A549 (cell line): ENCODE data around the gene ATXN7. TPM values are rescaled to one million over a fixed set of nuclear protein-coding genes. Genes with fewer than 3 reads are reported as not detected.

ENCODE experiments used
- ATAC-seq, 2 experiments: fragments of 200-7000 bp in 1 of 2; fragments of >200 bp in 1 of 2; cut with Nextera tagmentation in 1 of 2; cut with Tn5 transposase in 1 of 2; 3 replicates each; pipeline versions ENCODE4 v1.8.0 to v1.9.1; 2018 to 2020; ENCODE audit warnings: mild to moderate bottlenecking in 1 of 2, moderate library complexity in 1 of 2
- CTCF ChIA-PET: fragments of 300-600 bp; sonication (Branson Sonifier 250); formaldehyde crosslinking; extraction: SDS; loops from one replicate; lab custom pipeline; 2021; ENCODE audit warnings: antibody characterized with exemption, inconsistent platforms; lab: Yijun Ruan, JAX
- POLR2A ChIA-PET: fragments of 350-600 bp; formaldehyde crosslinking; extraction: SDS; loops from one replicate; lab custom pipeline; 2021; ENCODE audit warnings: antibody characterized with exemption, inconsistent platforms; lab: Yijun Ruan, JAX
- DNase-seq, 2 experiments: peaks; one replicate each; pipeline versions ENCODE4 v3.0.0 to v3.0.0-alpha.2; 2011 to 2016; ENCODE audit warnings: low read depth in 1 of 2, low spot score in 1 of 2
- FAIRE-seq: peaks from 2 replicates; lab custom pipeline; 2011; peaks lifted over from hg19 to GRCh38; lab: Jason Lieb, UNC
- H3K27ac ChIP-seq, 2 experiments: fragments of >200 bp; sonication (Bioruptor Twin); formaldehyde crosslinking; 3 replicates each; pipeline ENCODE4 v1.5.1; 2016 to 2017
- H3K4me1 ChIP-seq: fragments of >200 bp; sonication (Bioruptor Twin); formaldehyde crosslinking; 3 replicates; pipeline ENCODE4 v1.6.1; 2016
- H3K4me2 ChIP-seq: fragments of >200 bp; sonication (Bioruptor Twin); formaldehyde crosslinking; 3 replicates; pipeline ENCODE4 v1.6.1; 2016
- H3K4me3 ChIP-seq: fragments of >200 bp; sonication (Bioruptor Twin); formaldehyde crosslinking; 3 replicates; pipeline ENCODE4 v1.5.1; 2016
- H3K9me3 ChIP-seq: fragments of >200 bp; sonication (Bioruptor Twin); formaldehyde crosslinking; 3 replicates; pipeline ENCODE4 v1.6.1; 2016
- ATOH8 ChIP-seq: fragments of 250-450 bp; sonication (Bioruptor Pico); IDR thresholded peaks from 2 replicates; pipeline ENCODE4 v1.5.0; 2020; ENCODE audit warnings: low read depth, mild to moderate bottlenecking, moderate library complexity
- CBX2 ChIP-seq: fragments of 200-600 bp; sonication (generic); IDR thresholded peaks from 2 replicates; pipeline ENCODE4 v1.6.1; 2016; ENCODE audit warnings: low read depth, mild to moderate bottlenecking, borderline replicate concordance
- CHD4 ChIP-seq: fragments of 200-600 bp; sonication (generic); IDR thresholded peaks from 2 replicates; pipeline ENCODE4 v1.6.1; 2016; ENCODE audit warnings: antibody characterized with exemption, mild to moderate bottlenecking, borderline replicate concordance
- EHF ChIP-seq: fragments of 250-450 bp; sonication (Bioruptor Pico); IDR thresholded peaks from 2 replicates; pipeline ENCODE4 v1.5.0; 2020; ENCODE audit warnings: mild to moderate bottlenecking
- EHMT2 ChIP-seq: fragments of 200-600 bp; sonication (generic); IDR thresholded peaks from 2 replicates; pipeline ENCODE4 v1.6.1; 2016; ENCODE audit warnings: antibody characterized with exemption, low read depth, mild to moderate bottlenecking, moderate library complexity
- ESRRA ChIP-seq: fragments of 150-350 bp; IDR thresholded peaks from 2 replicates; pipeline ENCODE4 v1.6.1; 2014; ENCODE audit warnings: mild to moderate bottlenecking, low read length, borderline replicate concordance
- FOSB ChIP-seq: fragments of 250-450 bp; sonication (Bioruptor Pico); IDR thresholded peaks from 2 replicates; pipeline ENCODE4 v1.5.0; 2020; ENCODE audit warnings: mild to moderate bottlenecking, moderate library complexity
- HES2 ChIP-seq: fragments of >200 bp; sonication (Bioruptor Twin); formaldehyde crosslinking; IDR thresholded peaks from 2 replicates; pipeline ENCODE4 v1.6.1; 2016
- HEYL ChIP-seq: fragments of 250-450 bp; sonication (Bioruptor Pico); IDR thresholded peaks from 2 replicates; pipeline ENCODE4 v1.8.0; 2021; ENCODE audit warnings: mild to moderate bottlenecking, moderate library complexity
- HMGXB4 ChIP-seq: fragments of 250-450 bp; sonication (Bioruptor Pico); IDR thresholded peaks from 2 replicates; pipeline ENCODE4 v1.5.0; 2021; ENCODE audit warnings: mild to moderate bottlenecking, moderate library complexity, borderline replicate concordance
- HOXB5 ChIP-seq: fragments of 250-450 bp; sonication (Bioruptor Pico); IDR thresholded peaks from 2 replicates; pipeline ENCODE4 v1.5.0; 2020; ENCODE audit warnings: mild to moderate bottlenecking, moderate library complexity
- JUN ChIP-seq, 2 experiments: fragments of >200 bp; sonication (Bioruptor Twin); formaldehyde crosslinking; IDR thresholded peaks; 2 replicates in 1 of 2; 3 replicates in 1 of 2; pipeline ENCODE4 v1.6.1; 2016 to 2017
- JUNB ChIP-seq: fragments of >200 bp; sonication (Bioruptor Twin); formaldehyde crosslinking; IDR thresholded peaks from 2 replicates; pipeline ENCODE4 v1.6.1; 2016
- KDM1A ChIP-seq: fragments of 200-600 bp; sonication (generic); IDR thresholded peaks from 2 replicates; pipeline ENCODE4 v1.6.1; 2016; ENCODE audit warnings: low read depth, mild to moderate bottlenecking
- KDM5A ChIP-seq: fragments of 200-600 bp; sonication (generic); IDR thresholded peaks from 2 replicates; pipeline ENCODE4 v1.6.1; 2016; ENCODE audit warnings: antibody characterized with exemption, mild to moderate bottlenecking
- MAFK ChIP-seq: fragments of 450-650 bp; IDR thresholded peaks from 2 replicates; pipeline ENCODE4 v1.6.1; 2014; ENCODE audit not compliant: partially characterized antibody
- MAX ChIP-seq: IDR thresholded peaks from 2 replicates; pipeline ENCODE4 v1.6.1; 2012
- MAZ ChIP-seq: fragments of 150-350 bp; IDR thresholded peaks from 2 replicates; pipeline ENCODE4 v1.6.1; 2014; ENCODE audit warnings: antibody characterized with exemption, low read depth, low read length, borderline replicate concordance
- PBX3 ChIP-seq: IDR thresholded peaks from 2 replicates; pipeline ENCODE4 v1.6.1; 2012
- POLR2A ChIP-seq: IDR thresholded peaks from 2 replicates; pipeline ENCODE4 v1.6.1; 2012; ENCODE audit warnings: mild to moderate bottlenecking, low read length
- SREBF2 ChIP-seq: fragments of 450-650 bp; IDR thresholded peaks from 2 replicates; pipeline ENCODE4 v1.6.1; 2014; ENCODE audit warnings: mild to moderate bottlenecking, moderate library complexity
- TFCP2L1 ChIP-seq: fragments of 250-450 bp; sonication (Bioruptor Pico); IDR thresholded peaks from 2 replicates; pipeline ENCODE4 v1.5.0; 2021; ENCODE audit warnings: mild to moderate bottlenecking
- USF2 ChIP-seq: fragments of 450-650 bp; IDR thresholded peaks from 2 replicates; pipeline ENCODE4 v1.6.1; 2014; ENCODE audit warnings: antibody characterized with exemption
- ZFP36 ChIP-seq: fragments of 450-650 bp; IDR thresholded peaks from 2 replicates; pipeline ENCODE4 v1.6.1; 2014; ENCODE audit warnings: borderline replicate concordance; ENCODE audit not compliant: partially characterized antibody
- ZSCAN20 ChIP-seq: fragments of 250-450 bp; sonication (Bioruptor Pico); IDR thresholded peaks from 2 replicates; pipeline ENCODE4 v1.8.0; 2022; ENCODE audit warnings: mild to moderate bottlenecking, moderate library complexity
- WGBS: methylation state at CpG from one replicate; pipeline ENCODE4 v1.1.6; 2017; ENCODE audit errors: missing lambda C conversion rate; 5-methylcytosine and 5-hydroxymethylcytosine counted together
- polyA plus RNA-seq, 4 experiments: library from polyadenylated mRNA; depleted of rRNA in 3 of 4; stranded (reverse); fragments of >200 nt; fragmentation: RNase III in 1 of 4; extraction: RNeasy Plus Mini Kit Qiagen cat#74134 plus additional on column Dnase treatment in 1 of 4; gene quantifications; 2 replicates in 3 of 4; 3 replicates in 1 of 4; pipeline ENCODE4 v1.2.3, GENCODE V29; 2011 to 2017

Gene ATXN7
- polyA plus RNA-seq, 2 of the 4 experiments (the other 2 are of a cell fraction), result 5.4 to 7.3 TPM

- no peak for TF ChIP-seq USF2
- no peak for TF ChIP-seq TFCP2L1 (CRISPR knock-in tag)
- TF ChIP-seq SREBF2, result no peak
- no peak for TF ChIP-seq KDM1A
- TF ChIP-seq POLR2A, result no peak
- no peak for TF ChIP-seq ESRRA
- TF ChIP-seq HEYL (CRISPR knock-in tag), result no peak
Observed at GRCh38 chr3:63876260-63876659, 12.6 kb downstream of the ATXN7 start (continued).

- H3K4me3 ChIP-seq, result no peak overlapping the region
- no peak for DNase-seq
- no peak for FAIRE-seq
- H3K4me2 ChIP-seq, result no peak overlapping the region
- no peak for ATAC-seq
- WGBS, result 95% methylated on average over 3 of the region's 3 CpGs
- H3K27ac ChIP-seq, result no peak overlapping the region
- H3K4me1 ChIP-seq, result no peaks in the 10 kb centered on the region
- TF ChIP-seq HES2 (no peak), HEYL (CRISPR knock-in tag) (no peak), HMGXB4 (CRISPR knock-in tag) (no peak), ZFP36 (no peak), ZSCAN20 (CRISPR knock-in tag) (no peak), HOXB5 (CRISPR knock-in tag) (no peak), MAFK (no peak), JUN (IDR thresholded peaks at IDR 0.05) (no peak), ATOH8 (CRISPR knock-in tag) (no peak), MAZ (no peak), KDM5A (no peak), MAX (no peak), CBX2 (no peak), JUNB (no peak), FOSB (CRISPR knock-in tag) (no peak), KDM1A (no peak), EHMT2 (no peak), CHD4 (no peak), PBX3 (no peak), EHF (CRISPR knock-in tag) (no peak)
- no peaks in the 10 kb centered on the region for H3K9me3 ChIP-seq
- POLR2A ChIA-PET, result no interaction called here
- CTCF ChIA-PET, result interaction anchor here (0.9 to 1.6 kb wide), 3 partner anchors 12 to 115 kb away, joined by 3 to 5 read pairs (median 4); partner anchors contain the start of gene SCAANT1
Observed at GRCh38 chr3:63877737-63878393, 14.2 kb downstream of the ATXN7 start.
